22Rv1 (cell line): Measurements from ENCODE around the gene HAPLN1.

ENCODE experiments used
- H3K27ac ChIP-seq: fragments of 450-650 bp; 2 replicates; pipeline ENCODE4 v1.5.1; 2017
- ZFX ChIP-seq: fragments of 450-650 bp; IDR thresholded peaks from 2 replicates; pipeline ENCODE4 v1.6.1; 2017; ENCODE audit warnings: antibody characterized with exemption, borderline replicate concordance
- TF ChIP-seq, protein P1 (sequence below): fragments of 450-650 bp; IDR thresholded peaks from 2 replicates; pipeline ENCODE4 v1.5.1; 2017; ENCODE audit warnings: mild to moderate bottlenecking

The HAPLN1 gene

DNA sequence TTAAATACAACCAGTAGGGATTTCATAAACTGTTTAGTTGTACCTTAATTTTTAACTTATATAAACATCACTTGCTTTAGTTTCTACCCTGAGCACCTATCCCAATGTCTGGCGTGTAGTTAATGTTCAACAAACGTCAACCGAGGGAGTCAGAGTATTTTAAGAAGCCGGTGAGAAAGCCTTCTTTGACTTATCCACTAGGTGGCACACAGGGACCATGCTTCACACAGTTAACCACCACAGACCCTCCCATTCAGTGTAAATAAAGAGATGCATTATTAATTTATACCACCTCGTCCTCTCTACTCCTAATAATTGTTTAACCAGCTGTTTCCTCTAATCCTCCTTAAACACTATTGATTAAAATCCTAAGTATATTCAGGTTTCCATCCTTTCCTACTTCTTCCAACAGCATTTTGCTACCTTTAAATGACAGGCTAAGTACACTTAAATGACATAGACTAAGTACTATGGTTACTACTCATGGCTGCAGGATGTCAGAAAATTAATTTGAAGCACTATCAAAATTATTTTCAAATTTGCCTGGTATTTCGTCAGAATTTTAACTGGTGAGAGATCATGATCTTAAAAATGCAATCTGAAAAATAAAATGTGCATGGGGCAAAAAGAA lies 2.3 kb downstream of the HAPLN1 start:
- TF ChIP-seq, protein P1, sequence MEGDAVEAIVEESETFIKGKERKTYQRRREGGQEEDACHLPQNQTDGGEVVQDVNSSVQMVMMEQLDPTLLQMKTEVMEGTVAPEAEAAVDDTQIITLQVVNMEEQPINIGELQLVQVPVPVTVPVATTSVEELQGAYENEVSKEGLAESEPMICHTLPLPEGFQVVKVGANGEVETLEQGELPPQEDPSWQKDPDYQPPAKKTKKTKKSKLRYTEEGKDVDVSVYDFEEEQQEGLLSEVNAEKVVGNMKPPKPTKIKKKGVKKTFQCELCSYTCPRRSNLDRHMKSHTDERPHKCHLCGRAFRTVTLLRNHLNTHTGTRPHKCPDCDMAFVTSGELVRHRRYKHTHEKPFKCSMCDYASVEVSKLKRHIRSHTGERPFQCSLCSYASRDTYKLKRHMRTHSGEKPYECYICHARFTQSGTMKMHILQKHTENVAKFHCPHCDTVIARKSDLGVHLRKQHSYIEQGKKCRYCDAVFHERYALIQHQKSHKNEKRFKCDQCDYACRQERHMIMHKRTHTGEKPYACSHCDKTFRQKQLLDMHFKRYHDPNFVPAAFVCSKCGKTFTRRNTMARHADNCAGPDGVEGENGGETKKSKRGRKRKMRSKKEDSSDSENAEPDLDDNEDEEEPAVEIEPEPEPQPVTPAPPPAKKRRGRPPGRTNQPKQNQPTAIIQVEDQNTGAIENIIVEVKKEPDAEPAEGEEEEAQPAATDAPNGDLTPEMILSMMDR: peak; percentile 89
- TF ChIP-seq ZFX: no peak
- H3K27ac ChIP-seq: no peak overlapping the region

DNA sequence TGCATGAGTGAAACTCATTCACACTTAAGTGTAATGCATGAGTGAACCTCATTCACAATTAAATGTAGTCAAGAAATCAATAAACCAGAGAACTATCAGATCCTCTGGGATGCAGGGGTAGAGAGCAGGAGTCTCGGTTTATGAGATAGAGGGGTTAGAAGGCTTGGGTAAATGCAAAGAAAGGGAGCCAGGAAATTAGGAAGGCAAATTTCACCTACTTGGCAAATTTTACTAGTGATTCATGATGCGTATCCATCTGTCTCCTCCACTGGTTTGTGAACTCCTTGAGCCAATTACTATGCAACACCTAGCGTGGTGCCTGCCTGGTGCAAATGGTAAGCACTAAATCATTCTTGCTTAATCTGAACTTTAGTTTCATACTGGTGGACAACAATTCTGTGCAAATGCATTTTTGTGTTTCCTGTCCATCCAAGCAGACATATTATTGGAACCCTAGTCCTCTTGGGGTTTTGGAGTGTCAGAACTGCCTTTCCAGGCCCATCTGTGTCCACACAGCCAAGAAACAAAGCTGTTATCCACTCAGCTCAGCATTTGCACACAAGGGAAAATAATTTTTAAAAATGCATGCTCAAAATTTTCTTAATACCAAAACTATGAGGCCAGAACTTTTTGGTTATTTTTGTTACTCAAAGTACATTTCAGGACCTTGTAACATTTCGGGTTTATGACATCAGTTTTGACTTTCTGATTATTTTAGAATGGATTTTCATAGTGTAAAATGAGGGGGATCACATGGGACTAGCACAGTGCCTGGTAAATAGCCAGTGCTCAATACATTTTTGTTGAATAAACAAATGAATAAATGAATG lies 5.2 kb downstream of the HAPLN1 start:
- H3K27ac ChIP-seq: no peak overlapping the region
- TF ChIP-seq, protein P1: no peak
- TF ChIP-seq ZFX: no peak

GRCh38 chr5:83714810-83715209 lies 5.8 kb downstream of the HAPLN1 start:
- TF ChIP-seq, protein P1: no peak
- TF ChIP-seq ZFX: no peak
- H3K27ac ChIP-seq: no peak overlapping the region

DNA sequence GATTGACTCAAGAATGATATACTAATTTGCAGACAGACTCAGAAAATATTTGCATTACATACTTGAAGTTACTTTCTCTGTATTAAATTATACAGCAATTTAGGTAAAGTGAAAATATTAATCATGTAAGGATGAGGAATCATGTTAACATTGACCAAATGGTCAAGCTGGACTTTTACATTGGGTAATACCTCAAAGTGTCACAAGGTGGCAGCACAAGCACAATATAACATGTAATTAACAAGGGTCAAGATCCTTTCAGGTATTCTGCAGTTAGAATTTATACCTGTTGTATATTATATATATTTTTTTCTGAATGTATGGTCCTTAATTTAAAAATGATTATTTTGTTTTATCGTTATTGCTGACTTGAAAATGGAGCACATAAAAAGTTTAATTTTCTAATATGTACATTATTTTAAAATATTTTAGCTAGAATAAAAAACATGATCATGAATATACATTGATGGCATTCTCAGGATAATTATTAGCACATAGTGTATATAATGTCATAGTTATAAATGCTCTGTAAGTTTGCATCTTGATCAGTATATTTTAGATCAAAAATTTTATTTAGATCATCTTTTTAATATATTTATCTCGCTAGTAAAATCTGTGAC lies 8.6 kb downstream of the HAPLN1 start:
- no peak overlapping the region for H3K27ac ChIP-seq
- no peak for TF ChIP-seq ZFX
- TF ChIP-seq, protein P1: peak; percentile 83

DNA sequence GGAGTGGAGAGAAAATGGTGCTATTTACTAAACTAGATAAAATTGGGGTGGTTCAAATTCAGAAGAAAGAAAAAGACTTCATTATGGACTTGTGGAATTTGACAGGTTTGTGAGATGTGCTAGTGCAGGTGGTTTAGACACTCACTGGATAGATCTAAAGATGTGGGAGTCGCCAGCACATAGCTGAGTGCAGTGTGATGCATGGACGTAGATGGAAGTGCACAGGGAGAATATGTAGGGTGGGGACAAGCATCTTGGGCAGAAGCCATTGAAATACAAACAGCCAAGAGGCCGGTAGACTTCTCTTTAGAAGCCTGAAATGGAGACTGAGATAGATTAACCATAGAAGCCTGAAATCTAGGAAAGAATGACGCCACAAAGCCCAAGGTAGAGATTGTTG lies 10.7 kb downstream of the HAPLN1 start:
- H3K27ac ChIP-seq: no peak overlapping the region
- TF ChIP-seq ZFX: no peak

GRCh38 chr5:83708170-83708569 lies 12.5 kb downstream of the HAPLN1 start:
- no peak overlapping the region for H3K27ac ChIP-seq
- TF ChIP-seq, protein P1: no peak
- TF ChIP-seq ZFX: no peak

DNA sequence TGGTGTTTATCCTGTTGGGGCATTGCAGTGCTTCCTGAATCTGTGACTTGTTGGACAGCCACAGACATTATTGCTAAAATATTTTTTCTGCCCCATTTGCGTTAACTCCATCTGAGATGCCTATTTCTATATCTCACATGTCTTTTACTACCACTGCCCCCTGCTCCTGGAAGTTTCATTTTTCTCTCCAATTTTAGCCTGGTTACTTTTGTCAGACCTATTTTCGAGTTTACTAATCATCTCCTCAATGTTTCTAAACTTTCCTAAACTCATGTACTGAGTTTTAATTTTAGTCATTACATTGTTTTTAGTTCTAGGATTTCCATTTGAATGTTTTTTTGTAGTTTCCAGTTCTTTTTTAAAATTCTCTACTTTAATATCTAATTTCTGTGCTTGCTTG lies 17.6 kb downstream of the HAPLN1 start:
- no peak for TF ChIP-seq ZFX
- TF ChIP-seq, protein P1: no peak
- H3K27ac ChIP-seq: no peak overlapping the region
